Right lobe of liver (tissue), 4 donors: ENCODE data around the gene SEMA6B.

Experiments used
- CTCF ChIP-seq, 4 donors: fragments of 200-600 bp in 3 of 4; fragments of 450-650 bp in 1 of 4; IDR thresholded peaks; one replicate each; pipeline versions ENCODE4 v1.5.1 to v1.8.0; 2016 to 2022; ENCODE audit warnings: antibody characterized with exemption in 4 of 4, mild to moderate bottlenecking in 2 of 4
- POLR2A ChIP-seq: fragments of 450-650 bp; IDR thresholded peaks from one replicate; pipeline ENCODE4 v1.6.1; 2017; ENCODE audit warnings: antibody characterized with exemption, mild to moderate bottlenecking
- donor health status: DM: no; HTN: no; CAD: no.
- donor health status: DM: no; HTN: no; CAD: no.
- donor health status: DM: no; HTN: yes; CAD: no.

GRCh38 chr19:4507804-4508203, 51.7 kb downstream of the SEMA6B start:
- TF ChIP-seq CTCF (IDR thresholded peaks at IDR 0.05) (no peak), POLR2A (no peak)
